Dedifferentiated amniotic fluid mesenchymal stem cell (primary cell): ENCODE results near the gene RGSL1.

Experiments used
- DNase-seq: peaks from one replicate; pipeline ENCODE4 v3.0.0-alpha.2; 2016; ENCODE audit errors: extremely low spot score

RGSL1 gene

DNA sequence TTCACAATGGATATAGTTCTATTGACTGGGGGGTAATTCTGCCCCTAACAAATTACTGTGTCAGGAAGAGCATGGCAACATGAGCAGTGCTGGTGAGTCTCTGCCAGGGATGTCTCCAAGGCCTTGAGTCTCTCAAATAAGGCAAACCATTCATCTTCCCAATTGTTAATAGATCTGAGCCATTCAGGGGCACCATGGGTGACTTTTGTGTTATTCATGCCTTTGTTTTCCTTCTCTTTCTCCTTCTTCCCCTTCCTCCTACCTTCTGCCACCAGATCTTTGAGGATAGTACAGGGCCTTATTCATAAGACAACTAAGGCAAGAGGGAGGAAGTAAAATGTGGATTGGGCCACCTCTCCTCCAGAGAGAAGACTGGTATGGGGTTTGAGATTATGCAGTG lies at the start of gene RGSL1:
RGSL1 (plus strand) TSS at position 60 of the 400 bp plus-strand sequence; CDS start at position 80, 20 bp downstream.
- no peak for DNase-seq

DNA sequence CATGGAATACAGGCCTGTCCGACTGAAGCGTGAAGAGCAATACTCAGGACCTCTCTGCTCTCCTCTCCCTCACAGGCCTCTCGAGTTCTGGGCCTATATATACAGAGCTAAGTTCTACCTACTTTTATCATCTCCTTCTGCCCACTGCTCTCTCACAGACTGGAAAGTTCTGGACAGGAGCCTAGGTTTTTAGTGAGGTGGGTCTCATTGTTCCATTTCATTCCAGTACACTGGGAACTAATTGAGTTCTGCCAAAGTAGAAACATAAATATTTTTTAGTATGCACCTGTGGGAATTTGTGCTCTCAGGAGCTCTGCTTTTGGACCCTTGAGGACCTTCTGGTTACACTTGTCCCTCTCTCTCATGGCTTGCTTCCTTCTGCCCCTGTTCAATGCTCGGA lies 49.4 kb upstream of the RGSL1 start, which contains the start of gene TEDDM1:
TEDDM1 (minus strand) TSS at position 101 of the 400 bp plus-strand sequence. CDS start 182 bp downstream, outside the sequence.
- DNase-seq: no peak

DNA sequence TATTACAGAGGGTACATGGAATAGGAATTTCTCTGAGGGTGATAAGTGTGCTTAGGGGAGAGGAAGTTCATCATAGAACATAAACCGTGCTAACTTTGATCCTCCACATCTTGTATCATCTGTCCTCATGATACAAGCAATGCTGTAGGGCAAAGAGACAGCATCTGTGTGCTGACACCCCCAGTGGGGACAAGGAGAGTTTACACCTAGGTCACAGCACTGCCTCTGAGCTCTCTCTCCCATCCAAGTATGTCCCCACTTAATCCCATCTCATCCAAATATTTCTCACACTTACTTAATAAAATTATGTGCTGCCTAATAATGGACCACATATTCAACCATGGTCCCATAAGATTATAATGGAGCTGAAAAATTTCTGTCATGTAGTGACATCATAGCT lies 45.2 kb upstream of the RGSL1 start:
- no peak for DNase-seq

DNA sequence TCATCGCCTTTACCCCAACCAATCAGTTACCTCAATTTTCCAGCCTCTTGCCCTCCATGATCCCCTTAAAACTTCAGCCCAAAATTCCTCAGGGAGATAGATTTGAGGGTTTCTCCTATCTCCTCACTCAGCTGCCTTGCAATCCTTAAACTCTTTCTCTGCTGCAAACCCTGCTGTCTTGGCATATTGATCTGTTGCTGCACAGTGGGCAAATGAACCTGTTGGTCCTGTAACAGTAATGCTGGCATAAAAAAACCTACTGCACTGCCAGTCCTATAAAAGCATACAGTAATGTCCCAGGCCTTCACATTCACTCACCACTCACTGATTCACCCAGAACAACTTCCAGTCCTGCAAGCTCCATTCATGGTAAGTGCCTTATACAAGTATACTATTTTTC lies 44.4 kb upstream of the RGSL1 start:
- DNase-seq: no peak

DNA sequence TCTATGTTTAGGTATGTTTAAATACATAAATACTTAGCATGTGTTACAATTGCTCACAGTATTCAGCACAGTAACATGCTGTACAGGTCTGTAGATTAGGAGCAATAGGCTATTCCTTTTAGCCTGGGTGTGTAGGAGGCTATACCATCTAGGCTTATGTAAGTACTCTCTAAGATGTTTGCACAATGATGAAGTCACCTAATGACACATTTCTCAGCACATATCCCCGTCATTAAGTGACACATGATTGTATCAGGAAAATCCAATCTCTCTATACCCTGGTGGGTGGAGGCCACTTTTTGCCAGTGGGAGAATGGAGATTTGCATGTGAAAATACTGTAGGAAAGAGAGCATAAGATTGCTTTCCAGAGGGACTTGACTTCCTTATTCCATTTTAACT lies 43.9 kb upstream of the RGSL1 start:
- no peak for DNase-seq

DNA sequence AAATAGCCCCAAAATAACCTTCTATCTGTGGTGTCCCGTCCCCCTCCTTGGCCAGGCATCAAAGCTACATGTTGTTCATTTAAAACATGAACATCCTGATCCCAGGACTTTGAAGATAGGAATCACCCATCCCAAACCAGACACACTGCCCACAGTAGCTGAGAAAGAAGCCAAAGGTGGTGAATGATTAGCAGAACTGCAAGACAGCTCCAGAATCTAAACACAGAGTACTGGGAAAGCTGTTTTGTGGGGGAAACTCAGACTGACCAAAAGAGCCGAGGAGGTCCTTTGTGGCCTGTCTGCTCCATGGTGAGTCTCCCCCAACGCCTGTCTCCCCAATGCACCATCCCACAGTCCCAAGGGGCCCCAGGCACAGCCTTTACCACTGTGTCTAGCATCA lies 42.2 kb upstream of the RGSL1 start:
- no peak for DNase-seq

DNA sequence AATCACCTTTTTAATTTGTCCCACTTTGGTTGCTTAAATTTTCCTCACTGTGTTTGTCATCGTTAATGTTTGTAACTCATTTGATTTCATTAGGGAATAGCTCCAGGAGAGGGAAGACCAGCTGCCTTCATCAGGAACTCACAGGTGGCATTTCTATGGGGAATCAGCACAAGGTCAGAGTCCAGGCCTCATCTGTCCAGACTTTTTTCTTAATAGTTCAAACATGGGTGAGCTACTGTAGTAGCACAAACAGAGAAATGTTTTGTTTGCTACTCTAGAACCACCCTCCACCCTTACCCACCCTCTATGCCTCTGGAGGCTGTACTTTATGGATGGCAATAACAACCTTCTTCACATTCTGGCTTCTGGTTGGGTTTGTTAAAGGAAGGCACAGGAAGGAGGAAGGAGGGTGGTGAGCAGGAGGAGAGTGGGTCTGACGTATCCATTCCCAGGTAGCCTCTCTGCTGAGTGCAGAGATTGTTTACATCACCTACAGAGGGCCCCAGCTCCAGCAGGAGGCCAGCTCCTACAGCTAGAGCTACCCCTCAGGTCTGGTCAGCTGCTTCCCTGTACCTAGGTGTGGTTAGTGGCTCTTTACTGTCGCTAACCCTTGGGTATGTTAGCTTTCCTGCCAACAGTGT lies 41.4 kb upstream of the RGSL1 start:
- no peak for DNase-seq

DNA sequence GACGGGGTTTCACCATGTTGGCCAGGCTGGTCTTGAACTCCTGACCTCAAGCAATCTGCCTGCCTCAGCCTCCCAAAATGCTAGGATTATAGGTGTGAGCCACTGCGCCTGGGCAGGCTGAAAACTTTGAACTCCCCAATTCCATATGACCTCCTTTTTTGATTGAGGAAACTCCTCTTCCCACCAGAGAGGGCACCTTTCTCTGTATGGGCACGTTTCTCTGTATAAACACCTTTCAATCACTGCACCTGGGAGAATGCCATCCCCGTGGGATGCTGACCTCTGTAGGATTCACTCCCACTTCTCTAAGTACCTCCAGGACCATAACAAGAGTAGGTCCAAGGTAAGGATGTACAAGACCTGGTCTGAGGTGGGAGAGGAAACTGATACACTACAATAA lies 39.8 kb upstream of the RGSL1 start:
- no peak for DNase-seq

DNA sequence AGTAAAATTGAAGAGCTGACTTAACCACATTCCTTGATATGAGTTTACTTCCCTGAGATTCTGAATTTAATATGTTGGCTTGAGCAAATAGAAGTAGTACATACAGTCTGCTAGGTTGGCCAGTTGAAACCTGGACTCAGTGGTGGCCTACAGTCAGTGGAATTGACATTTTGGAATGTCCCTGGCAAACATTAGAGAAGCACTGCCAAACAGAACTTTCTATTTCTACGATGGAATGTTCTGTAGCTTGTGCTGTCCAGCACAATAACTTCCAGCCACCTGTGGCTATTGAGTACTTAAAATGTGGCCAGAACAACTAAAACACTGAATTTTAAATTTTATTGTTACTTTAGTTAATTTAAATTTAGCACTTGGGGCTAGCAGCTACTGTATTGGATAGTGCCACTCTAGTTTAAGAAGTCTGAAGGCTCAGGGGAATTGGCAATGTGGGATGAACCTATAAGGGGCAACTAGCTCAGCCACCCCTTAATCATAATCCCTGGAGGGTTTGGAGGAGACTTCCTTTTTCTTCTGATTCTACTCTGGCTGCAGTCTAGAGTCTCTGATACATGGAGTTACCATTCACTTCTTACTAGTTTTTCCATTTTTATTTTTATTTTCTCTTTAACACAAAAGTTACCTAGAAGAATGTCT lies 39.2 kb upstream of the RGSL1 start:
- no peak for DNase-seq

DNA sequence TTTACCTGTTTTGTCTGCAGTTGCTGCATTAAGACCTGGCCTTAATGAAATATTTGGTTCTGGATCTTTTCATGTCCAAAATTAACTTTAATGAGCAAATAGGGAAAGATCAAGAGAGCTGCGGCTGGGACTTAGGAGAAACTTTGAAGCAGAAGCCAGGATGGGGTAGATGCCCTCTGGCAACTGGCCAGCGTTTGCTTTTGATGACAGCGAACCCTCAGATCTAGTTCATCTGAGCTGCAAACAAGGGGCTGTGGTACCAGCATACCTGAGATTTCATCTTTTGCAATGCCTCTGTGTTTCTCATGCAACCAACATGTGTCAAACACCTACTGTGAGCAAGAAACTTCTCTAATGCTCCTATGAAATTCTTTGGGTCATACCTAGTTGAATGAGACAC lies 36.5 kb upstream of the RGSL1 start:
- DNase-seq: no peak

DNA sequence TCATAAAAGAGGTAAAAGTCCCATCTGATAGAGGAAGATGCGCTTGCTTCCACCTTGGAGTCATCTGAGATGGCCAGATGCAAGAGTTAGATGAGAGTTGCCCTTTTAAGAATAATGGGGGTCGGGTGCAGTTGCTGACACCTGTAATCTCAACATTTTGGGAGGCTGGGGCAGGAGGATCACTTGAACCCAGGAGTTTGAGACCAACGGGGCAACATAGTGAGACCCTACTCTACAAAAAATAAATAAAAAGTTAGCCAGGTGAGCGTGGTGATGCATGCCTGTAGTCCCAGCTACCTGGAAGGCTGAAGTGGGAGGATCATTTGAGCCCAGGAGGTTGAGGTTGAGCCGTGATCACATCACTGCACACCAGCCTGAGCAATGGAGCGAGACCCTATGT lies 36.0 kb upstream of the RGSL1 start:
- no peak for DNase-seq

DNA sequence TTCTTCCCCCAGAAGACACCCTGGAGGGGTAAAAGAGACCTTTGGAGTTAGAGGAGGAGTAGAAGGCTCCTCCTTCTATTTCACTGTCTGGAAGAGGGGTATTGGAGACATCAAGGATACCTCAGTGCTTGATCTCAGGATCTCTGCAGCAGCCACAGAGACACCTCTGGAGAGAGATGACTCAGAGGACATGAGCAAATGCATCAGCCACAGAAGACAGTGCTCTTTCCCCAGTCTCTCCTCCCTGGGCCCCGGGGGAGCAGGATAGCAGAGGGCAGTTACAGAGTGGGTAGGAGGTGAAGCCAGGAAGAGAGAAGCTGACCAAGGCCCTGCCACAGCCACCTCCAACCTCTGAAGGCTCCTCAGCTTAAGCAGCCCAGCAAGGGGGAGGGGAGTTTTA lies 34.2 kb upstream of the RGSL1 start:
- no peak for DNase-seq

DNA sequence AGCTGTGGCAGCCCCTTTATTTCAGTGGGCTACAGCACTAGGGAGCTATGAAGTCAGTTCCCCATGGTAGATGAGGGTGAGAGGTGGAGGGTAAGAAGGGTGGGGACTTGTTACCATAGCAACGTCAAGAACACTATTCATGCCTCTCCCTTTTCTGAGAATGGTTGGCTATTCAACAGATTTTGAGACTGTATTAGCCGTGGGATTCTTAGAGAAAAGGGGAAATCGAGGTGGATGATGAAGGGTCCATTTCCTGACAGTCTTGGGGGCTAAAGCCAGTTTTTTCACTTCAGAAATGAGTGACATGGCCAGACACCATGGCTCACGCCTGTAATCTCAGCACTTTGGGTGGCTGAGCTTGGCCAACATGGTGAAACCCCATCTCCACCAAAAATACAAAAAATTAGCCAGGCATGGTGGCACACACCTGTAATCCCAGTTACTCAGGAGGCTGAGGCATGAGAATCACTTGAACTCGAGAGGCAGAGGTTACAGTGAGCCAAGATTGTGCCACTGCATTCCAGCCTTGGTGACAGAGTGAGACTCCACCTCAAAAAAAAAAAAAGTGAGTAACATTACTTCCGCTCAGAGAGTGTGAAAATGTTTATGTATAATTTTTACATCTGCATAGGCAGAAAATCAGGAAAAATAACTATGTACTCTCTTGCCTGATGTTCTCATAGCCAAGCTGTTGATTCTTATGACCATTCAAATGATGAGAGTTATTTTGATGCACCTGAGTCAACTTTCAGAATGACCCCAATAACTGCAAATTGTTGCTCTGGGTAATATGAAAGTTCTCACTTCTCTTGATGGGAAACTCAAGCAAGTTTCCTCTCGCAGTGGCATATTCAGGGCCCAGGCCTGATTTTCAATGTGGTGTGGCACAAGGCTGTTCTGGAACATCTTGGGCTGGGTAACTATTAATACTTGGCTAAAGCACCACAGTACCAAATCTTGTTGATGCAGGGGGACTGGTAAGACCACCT lies 23.2 kb upstream of the RGSL1 start:
- no peak for DNase-seq

DNA sequence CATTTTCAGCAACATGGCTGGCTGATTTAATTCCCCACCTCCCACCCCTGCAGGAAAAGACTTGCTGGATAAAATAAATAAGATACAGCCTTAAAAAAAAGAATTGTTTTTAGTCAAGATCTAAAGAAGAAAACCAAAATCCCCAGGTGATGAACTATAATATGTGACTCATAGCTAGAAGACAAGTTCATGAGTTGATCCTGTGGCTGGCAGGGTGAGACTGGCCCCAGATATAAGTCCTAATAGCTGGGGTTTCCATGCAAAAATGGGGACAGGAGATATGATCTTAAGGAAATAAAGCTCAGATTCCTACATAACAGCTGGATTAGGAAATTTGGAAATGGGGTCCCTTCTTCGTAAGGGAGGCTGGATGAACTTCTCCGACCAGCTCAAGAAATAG lies 21.9 kb upstream of the RGSL1 start:
- no peak for DNase-seq

DNA sequence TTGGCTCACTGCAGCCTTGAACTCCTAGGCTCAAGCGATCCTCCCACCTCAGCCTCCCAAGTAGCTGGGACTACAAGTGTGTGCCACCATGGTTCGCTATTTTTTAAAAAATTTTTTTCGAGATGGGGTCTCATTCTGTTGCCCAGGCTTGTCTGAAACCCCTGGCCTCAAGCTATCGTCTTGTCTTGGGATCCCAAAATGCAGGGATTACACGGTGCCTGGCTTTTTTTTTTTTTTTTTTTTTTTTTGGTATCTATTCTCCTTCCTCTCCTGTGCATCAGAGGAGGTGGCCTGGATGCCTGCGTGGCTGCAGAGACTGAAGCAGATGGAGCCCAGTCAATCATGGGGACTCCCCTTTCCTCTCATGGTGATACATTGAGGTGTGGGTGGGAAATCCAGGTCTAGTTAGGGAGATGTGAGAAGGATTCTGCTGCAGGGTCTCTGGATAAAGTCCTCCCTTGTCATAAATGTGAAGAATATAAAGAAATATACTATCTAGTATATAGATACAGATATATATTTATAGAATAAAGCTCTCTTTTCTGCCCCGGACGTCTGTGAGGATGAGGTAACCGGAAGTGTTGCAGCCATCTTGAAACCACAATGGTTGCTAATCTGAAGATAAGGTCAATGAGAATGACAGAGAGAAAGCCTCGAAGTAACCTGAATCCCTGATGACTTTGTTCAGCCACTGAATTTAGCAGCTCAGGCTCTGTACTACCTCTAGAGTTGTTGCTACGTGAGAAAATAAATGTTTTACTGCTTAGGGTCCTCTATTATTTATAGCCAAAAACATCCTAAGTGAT lies 19.5 kb upstream of the RGSL1 start:
- DNase-seq: no peak

DNA sequence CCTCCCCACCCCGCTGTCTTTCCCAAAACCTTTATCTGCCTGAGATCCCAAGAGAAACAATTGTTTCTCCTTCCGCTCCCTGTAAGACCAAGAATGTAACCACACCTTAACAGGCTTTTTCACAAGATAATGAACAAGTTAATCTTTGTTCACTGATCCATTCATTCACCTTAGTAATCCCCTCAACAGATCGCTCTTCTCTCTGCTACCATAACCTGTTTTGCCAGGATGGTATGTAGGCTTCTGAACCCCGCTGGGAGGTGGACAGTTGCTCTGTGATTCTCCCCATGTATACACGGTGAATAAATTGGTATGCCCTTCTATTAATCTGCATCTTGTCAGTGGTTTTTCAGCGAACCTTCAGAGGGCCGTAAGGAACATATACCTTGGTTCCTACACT lies 18.7 kb upstream of the RGSL1 start:
- no peak for DNase-seq

DNA sequence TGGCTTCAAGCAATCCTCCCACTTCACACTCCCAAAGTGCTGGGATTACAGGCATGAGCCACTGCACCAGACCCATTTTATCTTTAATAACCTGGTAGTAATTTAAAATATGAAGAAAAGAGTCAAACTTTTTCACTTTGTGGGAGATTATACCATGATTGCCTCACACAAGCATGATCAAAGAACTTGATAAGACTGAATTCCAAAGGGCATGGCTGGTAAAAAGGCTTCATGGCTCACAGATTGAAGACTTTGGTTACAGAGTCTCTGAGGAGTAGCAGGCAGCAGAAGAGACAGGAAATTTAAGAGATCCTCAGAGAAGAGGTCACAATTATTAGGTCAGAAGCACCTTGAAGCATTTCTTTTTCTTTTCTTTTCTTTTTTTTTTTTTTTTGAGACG lies 16.4 kb upstream of the RGSL1 start:
- DNase-seq: no peak

DNA sequence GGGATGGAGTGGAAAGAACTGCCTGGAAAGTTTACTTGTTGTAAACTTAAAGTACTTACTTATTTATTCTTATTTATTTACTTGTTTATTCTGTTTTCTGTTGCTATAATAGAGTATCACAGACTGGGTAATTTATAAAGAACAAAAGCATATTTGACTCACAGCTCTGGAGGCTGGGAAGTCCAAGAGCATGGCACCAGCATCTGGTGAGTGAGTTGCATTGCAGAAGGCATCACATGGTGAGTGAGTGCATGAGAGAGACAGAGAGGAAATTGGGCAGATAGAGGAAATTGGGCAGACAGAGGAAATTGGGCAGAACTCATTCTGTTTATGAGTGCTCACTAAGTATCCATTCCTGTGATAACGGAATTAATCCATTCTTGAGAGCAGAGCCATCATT lies 11.6 kb upstream of the RGSL1 start:
- DNase-seq: no peak

DNA sequence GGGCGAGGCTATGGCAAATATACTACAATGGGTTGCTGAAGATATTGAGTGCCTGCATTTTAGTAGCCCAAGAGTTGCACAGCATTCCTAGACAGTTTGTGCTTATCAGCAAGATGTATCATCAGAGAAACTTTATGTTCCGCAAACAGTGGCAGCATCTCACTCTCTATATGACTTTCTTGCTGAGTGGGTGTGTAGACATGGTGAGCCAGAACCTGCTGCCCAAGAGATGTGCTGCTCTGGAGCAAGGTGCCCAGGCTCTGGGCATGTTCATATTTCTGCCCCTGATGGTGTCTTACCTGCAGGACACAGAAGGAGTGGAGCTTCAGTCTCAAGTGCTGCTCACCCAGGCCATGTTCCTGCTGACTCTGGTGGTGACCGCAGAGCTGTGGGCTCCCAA lies 8.2 kb upstream of the RGSL1 start:
- no peak for DNase-seq

DNA sequence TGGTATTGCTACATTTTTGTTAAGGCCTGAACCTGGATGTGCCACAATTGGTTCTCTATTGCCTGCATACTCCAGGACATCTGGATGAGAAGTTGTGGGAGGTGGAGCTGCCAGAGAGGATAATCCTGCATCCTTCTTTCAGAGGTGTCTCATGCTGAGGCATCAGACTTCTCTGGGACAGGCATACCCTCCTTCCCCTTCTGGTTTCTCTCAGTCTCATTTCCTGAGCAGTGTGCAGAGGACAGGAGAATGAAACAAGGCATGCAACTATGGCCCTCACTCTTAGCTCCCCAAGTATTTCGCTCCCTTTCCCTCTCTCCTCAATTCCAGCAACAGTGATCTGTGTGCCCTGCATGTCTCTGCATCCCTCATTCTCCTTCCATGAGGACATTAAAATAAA lies 7.6 kb upstream of the RGSL1 start:
- no peak for DNase-seq

DNA sequence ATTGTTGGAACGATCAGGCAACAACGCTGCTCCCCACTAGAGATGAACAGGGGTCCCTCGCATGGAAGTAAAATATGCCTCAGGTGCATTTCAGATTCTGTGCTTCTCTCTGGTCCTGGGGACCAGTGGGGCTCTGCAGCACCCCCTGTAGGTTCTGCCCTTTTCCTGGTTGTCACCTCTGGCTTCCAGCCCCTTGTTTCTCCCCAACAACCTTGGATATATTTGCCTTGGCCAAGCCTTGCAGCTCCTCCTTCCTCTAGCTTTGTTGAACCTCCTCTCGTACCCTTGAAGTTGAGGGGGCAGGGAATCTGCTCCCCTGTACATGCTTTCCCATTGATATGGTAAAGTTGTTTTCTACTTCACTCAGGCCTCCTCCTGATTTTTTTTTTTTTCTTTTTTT lies 5.4 kb upstream of the RGSL1 start:
- no peak for DNase-seq
